IPS-15b (cell line): ENCODE results near the gene PROK1.

Experiments used
- H3K27me3 ChIP-seq: one replicate; pipeline ENCODE4 v1.6.1; 2013; ENCODE audit warnings: low read length; ENCODE audit not compliant: control insufficient read depth, insufficient read depth
- H3K36me3 ChIP-seq: one replicate; pipeline ENCODE4 v1.6.1; 2013; ENCODE audit warnings: low read length; ENCODE audit not compliant: control insufficient read depth, insufficient read depth
- H3K4me1 ChIP-seq: one replicate; pipeline ENCODE4 v1.6.1; 2013; ENCODE audit warnings: mild to moderate bottlenecking, low read length; ENCODE audit not compliant: control insufficient read depth, insufficient read depth
- H3K4me3 ChIP-seq: one replicate; pipeline ENCODE4 v1.5.1; 2013; ENCODE audit warnings: low read depth, low read length
- H3K9ac ChIP-seq: one replicate; pipeline ENCODE4 v1.6.1; 2013; ENCODE audit warnings: low read depth, mild to moderate bottlenecking, low read length
- H3K9me3 ChIP-seq: one replicate; pipeline ENCODE4 v1.6.1; 2013; ENCODE audit warnings: mild to moderate bottlenecking, low read length; ENCODE audit not compliant: control insufficient read depth, insufficient read depth

PROK1 gene

DNA sequence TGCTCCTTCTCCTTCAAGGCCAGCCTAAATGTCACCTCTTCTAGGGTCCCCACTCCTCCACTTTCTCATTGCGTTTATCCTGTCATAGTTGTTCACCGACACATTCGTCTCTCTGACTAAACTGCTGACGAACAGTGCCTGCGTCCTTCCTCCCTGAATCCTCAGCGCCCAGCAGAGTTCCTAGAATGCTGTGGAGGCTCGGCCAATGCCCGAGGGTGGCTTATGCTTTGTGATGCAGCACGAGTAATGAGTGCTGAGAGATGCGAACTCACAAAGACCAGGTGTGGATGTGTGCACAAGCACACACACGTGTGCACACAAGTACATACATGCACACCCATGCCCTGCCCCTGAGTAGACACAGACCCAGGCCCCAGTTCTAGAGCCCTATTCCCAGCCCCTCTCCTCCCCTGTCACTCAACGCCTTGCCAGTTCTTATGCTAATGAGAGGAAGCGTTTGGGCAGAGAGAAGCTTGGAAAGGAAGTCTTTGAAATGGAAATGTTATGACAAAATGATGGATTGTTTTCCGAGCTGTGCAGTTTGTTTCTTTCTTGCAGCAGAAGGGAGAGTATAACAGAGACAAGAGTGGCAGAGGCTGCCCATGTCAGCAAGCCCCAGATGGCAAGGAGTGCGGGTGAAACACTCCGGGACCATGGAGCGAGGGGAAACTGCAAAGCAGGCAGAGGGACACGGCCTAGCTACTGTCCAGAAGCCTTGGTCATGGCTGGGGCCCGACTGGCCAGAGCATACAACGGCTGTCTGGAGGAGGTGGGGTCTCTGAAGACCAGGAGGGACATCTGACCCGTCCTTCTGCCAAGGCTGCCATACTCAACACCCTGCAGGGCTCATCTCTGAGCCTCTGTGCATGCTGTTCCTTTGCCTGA lies 43.8 kb downstream of the PROK1 start:
- H3K27me3 ChIP-seq, result peaks cover 4% of the 10 kb centered on the region
- no peaks in the 10 kb centered on the region for H3K36me3 ChIP-seq
- peaks cover 18% of the 10 kb centered on the region for H3K4me1 ChIP-seq
- H3K4me3 ChIP-seq, result no peak overlapping the region
- H3K9me3 ChIP-seq, result no peaks in the 10 kb centered on the region
- no peak overlapping the region for H3K9ac ChIP-seq

DNA sequence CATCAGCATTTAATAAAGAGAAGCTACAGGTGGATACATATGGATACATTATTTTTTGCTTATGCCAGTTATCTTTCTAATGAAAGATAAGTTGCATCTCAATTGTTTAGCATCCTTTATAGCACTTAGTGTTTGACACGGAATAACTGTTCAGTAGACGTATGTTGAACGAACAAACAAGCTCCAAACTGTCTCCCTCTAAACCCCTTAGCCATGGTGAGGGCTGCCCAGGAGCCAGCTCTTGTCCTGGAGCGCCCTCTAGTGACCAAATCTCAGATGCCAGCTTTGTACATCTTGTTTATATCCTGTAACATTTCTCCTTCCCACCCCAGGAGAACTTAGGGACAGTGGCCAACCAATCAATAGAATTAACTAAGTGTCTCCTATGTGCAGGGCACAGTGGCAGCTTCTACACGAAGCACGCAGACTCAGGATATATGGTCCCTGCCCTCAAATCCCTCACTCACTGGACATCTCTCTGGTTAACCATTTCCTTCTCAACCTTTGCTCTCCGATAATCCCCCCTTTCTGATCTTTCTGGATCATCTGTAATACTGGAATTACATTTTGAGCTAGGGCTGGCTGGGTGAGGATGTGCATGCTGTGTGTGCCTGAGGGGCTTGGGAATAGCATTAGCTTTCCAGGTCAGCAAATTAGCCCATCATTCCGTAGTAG lies 45.1 kb downstream of the PROK1 start:
- H3K4me1 ChIP-seq, result peaks cover 18% of the 10 kb centered on the region
- H3K9me3 ChIP-seq, result no peaks in the 10 kb centered on the region
- H3K9ac ChIP-seq, result no peak overlapping the region
- H3K27me3 ChIP-seq, result peaks cover 4% of the 10 kb centered on the region
- no peak overlapping the region for H3K4me3 ChIP-seq
- no peaks in the 10 kb centered on the region for H3K36me3 ChIP-seq

DNA sequence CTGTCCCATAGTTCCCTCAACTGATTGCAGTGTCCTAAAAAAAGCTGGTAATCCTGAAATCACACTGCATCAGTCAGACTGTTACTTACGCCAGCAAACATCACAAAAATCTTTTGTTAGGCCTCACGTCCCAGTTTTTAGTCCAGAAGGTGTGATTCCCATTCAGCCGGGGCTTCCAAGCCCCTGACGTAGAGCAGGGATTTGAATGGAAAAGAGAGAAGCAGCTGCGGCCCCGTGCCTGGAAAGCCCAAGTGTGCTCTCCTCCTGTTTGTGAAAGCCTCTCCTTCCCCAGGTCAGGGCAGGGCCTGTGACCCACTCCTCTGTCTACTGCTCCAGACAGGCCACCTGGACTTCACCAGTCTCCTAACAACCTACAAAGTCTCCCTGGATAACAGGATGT lies 47.3 kb downstream of the PROK1 start:
- Histone ChIP-seq H3K27me3 (peaks cover 4% of the 10 kb centered on the region), H3K4me1 (peaks cover 18% of the 10 kb centered on the region), H3K9ac (no peak overlapping the region), H3K9me3 (no peaks in the 10 kb centered on the region), H3K36me3 (no peaks in the 10 kb centered on the region), H3K4me3 (no peak overlapping the region)

DNA sequence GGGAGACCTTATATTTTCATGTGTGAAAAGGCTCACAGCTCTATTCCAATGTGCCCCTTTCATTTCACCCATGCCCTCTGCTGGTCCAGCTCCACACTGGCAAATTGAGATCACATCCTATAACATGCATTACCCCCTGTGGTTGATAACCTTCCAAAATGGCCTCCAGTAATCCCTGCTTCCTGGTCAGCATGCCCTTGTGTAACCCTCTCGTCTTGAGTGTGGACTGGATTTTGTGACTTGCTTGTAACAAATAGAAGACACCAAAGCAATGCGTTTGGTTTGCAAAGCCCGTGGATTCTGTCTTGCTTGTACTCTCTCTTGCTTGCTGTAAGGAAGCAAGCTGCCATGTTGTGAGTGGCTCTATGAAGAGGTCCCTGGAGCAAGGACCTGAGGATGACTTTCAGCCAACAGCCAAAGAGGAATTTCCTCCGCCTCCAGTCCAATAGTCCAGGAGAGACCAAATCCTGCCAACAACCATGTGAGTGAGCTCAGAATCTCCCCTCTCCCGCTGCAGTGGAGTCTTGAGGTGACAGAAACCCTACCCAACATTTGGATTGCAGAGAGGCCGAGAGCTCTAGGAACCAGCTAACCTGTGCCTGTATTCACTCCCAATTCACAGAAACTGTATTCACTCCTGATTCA lies 50.7 kb downstream of the PROK1 start:
- no peaks in the 10 kb centered on the region for H3K9me3 ChIP-seq
- no peaks in the 10 kb centered on the region for H3K4me1 ChIP-seq
- H3K36me3 ChIP-seq, result no peaks in the 10 kb centered on the region
- no peak overlapping the region for H3K9ac ChIP-seq
- no peaks in the 10 kb centered on the region for H3K27me3 ChIP-seq
- no peak overlapping the region for H3K4me3 ChIP-seq

DNA sequence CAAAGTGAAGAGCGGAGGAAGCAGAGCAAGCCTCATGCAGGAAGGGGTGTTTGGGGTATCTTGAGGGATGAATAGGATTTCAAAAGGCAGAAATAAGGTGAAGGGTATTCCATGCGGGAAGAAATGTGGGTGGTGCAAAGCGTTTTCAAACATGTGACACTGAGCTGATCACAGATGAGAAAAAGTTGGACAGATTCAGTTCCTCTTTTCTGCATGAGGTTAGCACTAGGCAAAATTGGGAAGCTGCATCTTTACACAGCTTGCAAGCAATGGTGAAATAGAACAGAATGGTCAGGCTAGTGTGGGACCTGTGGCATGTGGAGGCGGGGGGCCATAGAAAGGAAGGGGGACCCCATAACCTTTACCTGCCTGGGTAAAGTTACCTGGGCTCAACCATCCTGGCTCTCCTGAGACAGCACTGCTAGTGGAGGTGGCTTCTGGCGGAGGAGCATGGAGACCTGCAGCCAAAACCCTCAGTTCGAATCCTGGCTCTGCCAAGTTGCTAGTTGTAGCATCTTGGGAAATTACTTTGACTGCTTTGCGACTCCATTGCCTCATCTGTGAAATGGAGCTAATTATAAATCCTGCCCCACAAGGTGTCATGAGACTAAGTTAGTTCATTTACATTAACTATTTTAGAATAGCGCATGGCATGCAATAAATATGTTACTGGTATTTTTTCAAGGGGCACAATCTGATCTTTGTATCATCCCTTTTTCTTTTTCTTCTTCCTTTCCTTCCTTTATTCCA lies 51.6 kb downstream of the PROK1 start:
- Histone ChIP-seq H3K36me3 (no peaks in the 10 kb centered on the region), H3K9me3 (no peaks in the 10 kb centered on the region), H3K4me1 (peaks cover under 1% of the 10 kb centered on the region), H3K27me3 (no peaks in the 10 kb centered on the region), H3K9ac (no peak overlapping the region), H3K4me3 (no peak overlapping the region)

DNA sequence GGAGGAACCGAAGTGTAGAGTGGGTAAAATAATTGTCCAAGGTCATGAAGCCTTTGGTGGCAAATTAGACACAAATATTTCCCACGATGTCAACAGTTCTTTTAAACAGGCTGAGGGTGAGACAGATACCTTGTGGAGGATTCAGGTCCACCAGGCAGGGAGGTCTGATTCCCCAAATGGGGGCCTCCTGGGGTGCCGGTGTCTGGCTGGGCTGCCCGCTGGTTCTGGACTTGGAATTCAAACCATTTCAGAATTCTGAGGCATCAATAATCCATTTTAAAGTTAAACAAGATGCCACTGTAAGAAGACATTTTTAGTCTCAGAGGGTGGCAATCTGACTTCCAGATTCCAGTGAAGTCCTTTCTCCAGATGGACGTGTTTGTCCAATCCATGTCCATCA lies 52.5 kb downstream of the PROK1 start:
- Histone ChIP-seq H3K9me3 (no peaks in the 10 kb centered on the region), H3K36me3 (no peaks in the 10 kb centered on the region), H3K4me3 (no peak overlapping the region), H3K4me1 (peaks cover 3% of the 10 kb centered on the region), H3K9ac (no peak overlapping the region), H3K27me3 (no peaks in the 10 kb centered on the region)

DNA sequence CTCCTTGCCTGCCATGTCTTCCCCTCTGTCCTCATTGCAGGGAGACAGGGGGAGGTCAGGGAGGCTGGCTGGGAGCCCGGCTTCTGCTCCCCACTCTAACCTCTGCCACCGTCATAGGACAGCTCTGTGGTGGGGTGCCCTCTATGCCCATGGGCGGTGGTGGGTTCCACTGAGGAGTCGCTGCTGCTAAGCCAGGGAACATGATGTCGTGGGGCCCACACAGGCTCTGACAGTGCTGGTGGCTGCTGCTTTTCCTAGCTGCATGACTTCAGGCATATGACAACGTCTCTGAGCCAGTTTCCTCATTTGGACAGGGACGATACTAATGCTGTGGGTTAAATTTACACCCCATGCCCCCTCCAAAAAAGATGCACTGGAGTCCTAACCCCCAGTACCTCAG lies 53.3 kb downstream of the PROK1 start:
- Histone ChIP-seq H3K27me3 (no peaks in the 10 kb centered on the region), H3K9ac (no peak overlapping the region), H3K4me1 (peaks cover 3% of the 10 kb centered on the region), H3K36me3 (no peaks in the 10 kb centered on the region), H3K4me3 (no peak overlapping the region), H3K9me3 (no peaks in the 10 kb centered on the region)

DNA sequence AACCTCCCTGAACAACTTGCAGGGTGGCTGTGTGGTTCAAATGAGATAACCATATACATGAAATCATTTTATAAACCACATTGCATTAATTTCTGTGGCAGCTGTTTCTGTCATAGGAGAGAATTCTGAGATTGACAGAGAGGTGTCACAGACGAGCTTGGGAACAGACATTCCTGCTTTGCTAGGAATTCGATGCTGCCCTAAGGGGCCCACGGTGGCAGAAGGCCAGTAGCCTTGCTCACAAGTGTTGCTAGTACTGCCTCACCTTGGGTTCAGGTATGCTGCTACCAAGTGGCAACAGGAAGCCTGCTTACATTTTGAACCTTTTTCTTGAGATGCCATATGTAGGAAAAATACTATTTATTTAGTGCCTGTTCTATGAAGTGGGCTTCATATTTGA lies 54.6 kb downstream of the PROK1 start:
- Histone ChIP-seq H3K36me3 (no peaks in the 10 kb centered on the region), H3K9ac (no peak overlapping the region), H3K4me1 (peaks cover 3% of the 10 kb centered on the region), H3K27me3 (no peaks in the 10 kb centered on the region), H3K9me3 (no peaks in the 10 kb centered on the region), H3K4me3 (no peak overlapping the region)

DNA sequence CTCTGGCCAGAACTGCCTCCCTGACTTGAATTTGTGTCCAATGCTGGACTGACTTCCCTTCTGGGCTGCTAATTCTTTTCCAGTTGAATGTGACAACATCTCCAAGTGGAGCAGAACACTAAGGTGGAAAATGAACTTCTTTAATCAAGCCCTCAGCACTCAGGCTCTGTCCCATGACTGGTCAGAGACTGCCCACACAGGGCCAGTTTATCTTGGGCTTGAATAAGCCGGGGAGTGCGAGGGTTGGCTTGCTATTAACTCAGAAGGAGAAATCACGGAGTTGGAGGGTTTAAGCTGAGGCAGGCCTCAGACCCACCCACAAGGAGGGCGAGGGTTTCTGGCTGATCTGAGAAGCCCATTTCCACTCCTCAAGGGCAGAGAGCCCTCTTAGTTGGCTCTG lies 55.6 kb downstream of the PROK1 start:
- Histone ChIP-seq H3K4me3 (no peak overlapping the region), H3K27me3 (no peaks in the 10 kb centered on the region), H3K4me1 (peaks cover 3% of the 10 kb centered on the region), H3K9ac (no peak overlapping the region), H3K36me3 (no peaks in the 10 kb centered on the region), H3K9me3 (no peaks in the 10 kb centered on the region)
